HuH-7 (cell line): Measurements from ENCODE around the gene TMEM132D.
A peak's percentile ranks its signal among the peaks of the same experiment; 100 is the strongest.

Experiments used
- DNase-seq: peaks from one replicate; pipeline ENCODE4 v3.0.0; 2011; ENCODE audit warnings: low spot score

TMEM132D gene

DNA sequence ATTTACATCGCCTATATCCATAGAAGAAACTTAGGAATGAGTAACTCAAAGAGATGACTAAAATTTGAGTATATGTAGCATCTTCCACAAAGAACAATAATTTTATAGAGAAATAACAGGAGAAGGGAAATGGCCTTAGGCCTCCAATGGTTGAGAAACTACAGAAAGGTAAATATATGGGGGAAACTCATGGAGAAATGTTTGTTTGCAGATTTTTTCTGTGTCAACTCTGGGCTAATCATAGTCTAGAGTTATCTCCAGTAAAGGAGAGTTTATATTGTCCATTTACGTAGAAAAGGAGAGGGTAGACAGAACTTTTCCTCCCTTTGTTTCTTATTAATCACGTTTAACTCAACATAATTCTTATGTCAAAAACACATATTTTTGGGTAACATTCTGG, 806.4 kb downstream of the TMEM132D start:
- no peak for DNase-seq

DNA sequence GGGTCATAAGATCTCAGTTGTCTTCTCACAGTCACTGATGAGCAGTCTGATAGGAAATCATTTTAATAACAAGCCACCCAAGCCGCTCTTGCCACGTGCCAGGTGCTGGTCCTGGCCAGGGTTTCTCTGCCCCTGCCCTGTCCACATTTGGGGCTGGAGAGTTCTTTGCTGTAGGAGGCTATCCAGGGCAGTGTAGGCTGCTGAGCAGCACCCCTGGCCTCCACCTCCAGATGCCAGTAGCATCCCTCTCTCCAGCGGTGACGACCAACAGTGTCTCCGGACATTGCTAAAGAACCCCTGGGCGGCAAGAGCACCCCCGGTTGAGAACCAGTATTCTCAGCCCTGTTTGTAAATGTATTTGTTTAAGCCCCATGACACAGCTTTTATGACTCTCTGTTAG, 806.9 kb downstream of the TMEM132D start:
- peak; percentile 12 for DNase-seq

DNA sequence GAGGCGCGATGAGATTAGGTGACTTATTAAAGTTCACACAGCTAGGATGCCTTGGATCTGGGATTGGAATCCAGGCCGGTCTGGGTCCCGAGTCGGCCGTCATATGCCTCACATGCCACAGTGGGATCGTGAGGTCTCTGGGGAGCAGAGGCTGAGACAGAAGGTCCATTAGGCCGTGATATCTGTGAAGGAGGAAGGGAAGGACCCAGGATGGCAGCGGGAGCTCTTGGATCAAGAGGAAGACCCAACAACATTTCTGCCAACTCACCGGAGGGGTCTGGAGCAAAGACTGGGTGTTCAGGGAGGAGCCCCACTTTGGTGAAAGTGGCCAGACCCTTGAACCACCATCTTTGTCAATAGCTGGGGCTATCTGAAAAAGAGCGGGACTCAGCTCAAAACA, 807.6 kb downstream of the TMEM132D start:
- DNase-seq, result no peak

DNA sequence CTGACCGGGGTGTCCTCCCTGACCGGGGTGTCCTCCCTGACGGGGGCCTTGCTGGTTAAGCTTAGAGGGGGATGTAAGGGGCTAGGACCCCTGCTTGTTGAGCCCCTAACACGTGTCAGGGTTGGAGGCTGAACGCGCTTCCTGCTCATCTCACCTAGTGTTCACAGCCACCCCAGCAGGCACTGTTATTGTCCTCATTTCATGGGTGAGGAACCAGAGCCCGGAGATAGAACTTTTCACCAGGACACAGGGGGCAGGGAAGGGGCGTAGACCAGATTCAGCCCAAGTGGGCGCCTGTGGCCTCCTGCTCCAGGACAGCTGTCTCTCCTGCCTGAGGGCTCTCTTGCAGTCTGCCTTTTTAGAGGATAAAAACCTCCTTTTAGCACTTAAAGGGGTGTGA, 814.2 kb downstream of the TMEM132D start:
- DNase-seq, result no peak

DNA sequence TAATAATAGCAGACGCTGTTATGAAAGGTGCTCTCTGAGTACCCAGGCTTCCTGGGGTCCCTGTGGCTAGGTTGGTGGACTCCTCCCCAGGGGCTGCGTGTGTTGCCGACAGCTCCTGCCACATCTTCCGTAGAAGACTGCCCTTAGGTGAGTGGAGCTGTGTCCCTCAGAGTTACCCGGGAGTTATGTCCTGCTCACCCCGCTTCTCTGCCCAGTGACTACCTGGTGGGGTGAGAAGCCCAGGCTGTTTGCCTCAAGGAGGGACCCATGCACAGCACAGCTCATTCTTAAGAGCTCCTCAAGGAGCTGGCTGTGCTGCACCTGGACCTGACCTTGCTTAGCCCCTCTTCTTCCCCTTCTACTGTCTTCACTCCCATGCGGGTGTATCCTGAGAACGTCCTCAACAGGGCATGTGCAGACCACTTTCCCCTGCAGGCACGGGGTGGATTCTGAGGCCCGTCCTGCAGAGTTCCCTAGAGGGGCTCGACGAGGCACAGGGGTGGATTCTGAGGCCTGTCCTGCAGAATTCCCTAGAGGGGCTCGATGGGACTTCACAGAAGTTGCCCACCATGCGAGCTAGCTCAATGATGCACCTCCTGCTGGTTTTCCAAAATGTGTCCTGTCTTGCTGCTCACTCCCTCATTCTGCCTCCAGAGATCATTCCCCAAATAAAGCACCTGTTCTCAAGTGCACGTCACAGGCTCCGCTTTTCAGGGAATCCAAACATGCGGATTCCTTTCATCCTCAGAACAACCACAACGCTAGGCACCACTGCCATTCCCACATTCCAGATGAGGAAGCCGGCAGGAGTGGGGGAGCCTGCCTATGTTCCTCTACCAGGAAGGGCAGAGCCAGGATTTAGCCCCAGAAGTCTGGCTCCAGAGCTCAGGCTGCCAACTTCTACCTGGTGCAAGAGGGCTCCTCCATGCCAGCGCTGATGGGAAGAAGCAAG, 818.7 kb downstream of the TMEM132D start:
- DNase-seq, result no peak

DNA sequence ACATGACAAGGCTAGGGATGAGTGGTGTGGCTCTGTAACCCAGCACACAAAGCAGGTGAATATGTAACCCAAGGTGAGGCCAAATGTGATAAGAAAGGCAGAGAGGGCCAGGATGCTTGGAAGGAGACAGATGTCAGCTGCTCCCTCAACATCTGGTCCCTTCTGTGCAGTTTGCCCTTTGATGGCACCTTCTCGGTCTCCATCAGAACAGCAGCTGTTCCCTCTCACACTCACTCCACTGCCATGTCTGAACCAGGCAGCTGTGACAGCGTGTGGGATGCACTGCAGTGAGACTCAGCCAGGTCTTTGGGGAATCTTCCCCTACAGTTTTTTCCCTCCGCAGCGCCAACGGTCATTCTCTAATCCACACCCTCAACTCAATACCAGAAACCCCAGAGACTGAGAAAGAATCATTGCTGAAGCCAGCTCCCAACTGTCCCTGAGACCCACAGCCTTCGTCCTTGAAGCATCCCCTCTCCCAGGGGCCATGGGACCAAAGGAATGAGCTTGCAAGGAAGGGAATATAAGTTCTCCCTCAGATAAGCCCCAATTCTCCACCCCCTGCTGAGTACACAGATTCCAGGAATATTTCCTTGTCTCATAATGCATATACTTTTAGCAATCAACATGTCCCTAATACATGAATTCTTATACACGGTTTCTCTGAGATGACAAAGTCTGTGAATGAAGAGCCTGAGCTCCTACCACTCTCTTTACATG, 820.5 kb downstream of the TMEM132D start:
- DNase-seq, result no peak

DNA sequence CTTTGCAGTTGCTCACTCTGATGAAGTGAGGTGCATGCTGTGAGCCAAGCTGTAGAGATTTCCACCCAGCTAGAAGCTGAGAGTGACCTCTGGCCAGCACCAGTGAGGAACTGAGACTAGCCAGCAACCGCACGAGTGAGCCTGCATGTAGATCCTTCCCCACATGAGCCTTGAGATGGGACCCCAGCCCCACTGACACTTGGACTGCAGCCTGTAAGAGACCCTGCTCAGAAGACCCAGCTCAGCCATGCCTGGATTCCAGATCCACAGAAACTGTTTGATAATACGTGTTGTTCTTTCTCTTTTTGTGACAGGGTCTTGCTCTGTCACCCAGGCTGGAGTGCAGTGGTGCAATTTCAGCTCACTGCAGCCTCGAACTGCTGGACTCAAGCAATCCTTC, 821.4 kb downstream of the TMEM132D start:
- no peak for DNase-seq

DNA sequence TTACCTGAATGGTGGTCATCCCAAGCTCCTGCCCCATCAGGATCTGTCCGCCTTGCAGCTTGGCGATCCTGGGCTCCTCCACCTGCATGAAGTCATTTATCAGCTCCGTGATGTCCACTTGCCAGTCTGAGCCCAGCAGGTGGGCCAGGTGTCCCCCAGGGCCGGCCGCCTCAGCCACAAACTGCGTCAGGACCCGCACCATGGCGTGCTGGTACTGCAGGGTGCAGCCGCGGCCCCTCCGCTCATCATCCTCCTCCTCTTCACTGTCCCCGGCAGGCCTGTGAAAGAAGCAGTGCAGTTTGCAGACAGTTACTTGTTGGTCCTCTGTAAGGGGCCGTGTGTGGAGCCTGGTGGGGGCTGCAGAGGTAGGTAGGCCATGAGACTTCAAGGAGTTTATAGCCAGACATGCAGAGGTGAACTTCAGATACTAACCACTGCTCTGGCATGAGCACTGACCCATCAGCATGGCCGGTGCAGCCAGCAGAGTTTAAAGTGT, 822.0 kb downstream of the TMEM132D start:
- DNase-seq, result no peak

DNA sequence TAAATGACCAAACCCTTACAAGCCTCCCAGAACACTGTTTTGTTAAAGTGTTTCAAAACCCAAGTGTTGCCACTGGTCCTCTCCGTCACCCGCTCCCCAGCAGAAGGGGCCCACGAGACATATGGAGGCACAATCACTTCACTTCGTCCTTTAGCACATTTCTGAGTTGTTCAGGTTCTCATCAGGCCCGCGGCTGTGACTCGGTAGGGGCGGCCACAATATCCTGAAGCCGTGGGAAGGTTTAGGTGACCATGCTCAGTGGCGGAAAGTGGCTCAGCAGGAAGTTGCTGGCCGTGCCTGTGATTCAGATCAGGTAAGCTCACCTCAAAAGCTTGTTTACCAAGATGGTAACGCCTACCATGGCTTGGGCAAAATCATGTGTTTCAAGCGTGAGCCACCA, 823.0 kb downstream of the TMEM132D start:
- DNase-seq, result no peak

DNA sequence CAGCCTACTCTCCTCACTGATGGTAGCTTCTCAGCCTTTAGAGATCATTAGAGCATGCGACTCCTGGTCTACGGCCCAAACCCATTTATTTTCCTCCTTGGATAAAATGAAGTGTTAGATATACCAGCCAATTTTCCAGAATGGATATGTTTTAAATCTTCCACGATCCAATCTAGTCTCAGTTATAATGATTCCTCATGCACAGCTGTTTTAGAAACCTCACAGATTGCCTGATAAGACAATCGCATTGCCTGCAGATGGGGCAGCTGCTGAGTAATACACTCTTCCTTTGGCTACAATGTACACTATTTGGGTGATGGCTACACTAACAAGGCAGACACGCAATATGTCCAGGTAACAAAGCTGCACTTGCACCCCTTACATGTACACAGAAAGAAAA, 823.4 kb downstream of the TMEM132D start:
- no peak for DNase-seq

DNA sequence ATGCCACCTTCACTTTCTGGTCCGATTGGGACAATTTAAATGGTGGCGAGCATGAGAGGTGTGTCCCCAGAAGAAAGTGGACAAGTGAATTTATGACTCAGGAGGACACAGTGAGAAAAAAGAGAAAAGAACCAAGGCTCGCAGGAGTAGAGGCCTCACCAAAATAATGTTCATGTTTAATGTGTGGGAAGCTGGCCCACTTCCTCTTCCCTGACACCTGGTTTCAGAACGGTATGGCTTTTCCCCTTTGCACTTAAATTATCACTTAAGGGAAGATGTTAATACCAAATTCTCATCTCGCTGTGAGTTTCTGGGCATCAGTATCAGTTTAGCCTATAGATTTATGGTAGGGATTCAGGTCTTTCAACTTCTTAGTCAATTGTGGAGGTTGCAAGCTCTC, 824.1 kb downstream of the TMEM132D start:
- DNase-seq, result no peak

DNA sequence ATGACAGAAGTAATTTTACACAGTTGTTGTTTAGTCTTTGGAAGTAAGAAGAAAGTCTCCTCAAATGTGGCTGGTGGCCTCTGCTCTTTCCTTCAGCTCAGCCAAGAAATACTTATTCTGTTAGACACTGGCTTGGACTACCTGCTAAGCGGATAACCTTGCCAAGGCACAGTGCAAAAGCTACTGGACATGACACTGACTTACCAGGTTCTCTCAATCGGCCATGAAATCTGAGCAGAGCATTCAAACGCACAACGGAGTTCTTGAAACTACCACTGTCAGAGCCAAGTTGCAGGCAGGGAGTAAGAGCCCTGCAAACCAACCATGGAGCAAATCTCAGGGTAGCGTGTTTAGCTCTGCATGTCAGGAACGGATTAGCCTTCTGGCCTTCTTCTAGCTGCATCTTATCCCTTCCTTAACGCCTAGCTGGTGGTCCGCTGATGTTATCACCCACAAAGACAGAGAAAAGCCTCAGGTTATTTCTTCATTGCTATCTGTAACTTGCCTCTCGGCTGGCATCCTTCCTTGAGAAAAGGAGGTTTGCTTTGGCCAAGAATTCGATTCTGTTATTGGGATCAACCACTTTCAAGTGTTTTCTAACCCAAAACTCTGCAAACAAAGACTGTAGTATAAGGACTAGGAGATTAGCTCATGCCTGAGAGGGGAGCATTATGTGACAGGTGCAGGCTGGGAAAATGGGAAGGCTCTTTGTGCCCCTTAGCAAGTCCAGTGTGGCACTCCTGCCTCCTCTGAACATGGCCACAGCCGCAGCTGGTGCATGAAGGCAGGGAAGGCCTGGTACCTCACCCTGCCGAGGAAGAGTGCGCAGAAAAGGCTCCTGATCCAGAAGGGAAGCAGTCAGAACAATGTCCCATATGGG, 827.1 kb downstream of the TMEM132D start:
- DNase-seq, result no peak

DNA sequence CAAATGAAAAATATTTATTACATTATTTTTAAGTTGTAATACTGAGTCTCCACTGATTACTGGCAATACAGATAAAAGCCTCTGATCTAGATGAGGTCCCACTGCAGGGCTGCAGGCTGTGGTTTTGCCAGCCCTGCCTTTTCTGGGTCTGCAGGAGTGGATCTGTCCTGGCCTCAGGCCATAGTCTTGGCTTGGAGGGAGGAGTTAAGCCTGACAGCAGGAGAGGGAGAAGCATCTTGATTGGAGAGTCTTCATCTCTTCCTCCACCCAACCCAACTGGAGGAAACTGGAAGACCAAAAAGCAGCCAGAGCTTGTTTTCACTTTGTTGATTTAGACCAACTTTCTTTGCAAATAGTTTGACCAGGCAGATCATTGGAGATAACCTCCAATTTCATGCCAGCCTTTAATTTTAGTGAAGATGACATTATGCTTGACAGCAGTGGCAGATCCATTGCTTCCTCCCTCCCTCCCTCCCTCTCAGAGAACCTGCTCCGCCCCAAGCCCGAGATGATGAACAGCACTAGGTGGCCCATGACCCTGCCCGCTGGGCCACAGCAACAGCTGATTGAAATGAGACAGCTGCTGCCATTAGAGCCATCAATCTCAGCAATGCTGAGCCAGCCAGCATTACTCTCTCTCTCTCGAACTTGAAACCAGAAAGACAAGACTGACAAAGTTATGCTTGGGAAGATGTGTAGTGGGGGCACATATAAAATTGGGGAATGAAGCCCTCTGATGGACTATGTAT, 828.2 kb downstream of the TMEM132D start:
- DNase-seq, result no peak

DNA sequence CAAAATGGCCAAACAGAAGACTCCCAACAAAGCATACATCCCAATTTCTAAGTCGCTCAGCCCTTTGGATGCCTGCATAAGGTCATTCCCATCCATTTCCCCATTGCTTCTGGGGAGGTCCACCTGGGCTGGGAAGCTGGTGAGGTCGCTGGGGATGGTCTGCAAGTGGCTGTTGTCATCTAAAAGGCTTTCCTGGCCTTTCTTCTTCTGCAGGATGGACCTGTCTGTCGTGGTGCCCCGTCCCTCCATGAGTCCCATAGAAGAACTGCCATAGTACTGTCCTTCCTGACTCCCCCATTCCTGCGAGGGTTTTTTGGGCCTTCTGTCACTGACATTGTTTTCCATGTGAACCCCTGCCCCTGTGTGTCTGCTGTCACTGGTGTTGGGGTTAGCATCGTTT, 829.4 kb downstream of the TMEM132D start:
- DNase-seq, result no peak

DNA sequence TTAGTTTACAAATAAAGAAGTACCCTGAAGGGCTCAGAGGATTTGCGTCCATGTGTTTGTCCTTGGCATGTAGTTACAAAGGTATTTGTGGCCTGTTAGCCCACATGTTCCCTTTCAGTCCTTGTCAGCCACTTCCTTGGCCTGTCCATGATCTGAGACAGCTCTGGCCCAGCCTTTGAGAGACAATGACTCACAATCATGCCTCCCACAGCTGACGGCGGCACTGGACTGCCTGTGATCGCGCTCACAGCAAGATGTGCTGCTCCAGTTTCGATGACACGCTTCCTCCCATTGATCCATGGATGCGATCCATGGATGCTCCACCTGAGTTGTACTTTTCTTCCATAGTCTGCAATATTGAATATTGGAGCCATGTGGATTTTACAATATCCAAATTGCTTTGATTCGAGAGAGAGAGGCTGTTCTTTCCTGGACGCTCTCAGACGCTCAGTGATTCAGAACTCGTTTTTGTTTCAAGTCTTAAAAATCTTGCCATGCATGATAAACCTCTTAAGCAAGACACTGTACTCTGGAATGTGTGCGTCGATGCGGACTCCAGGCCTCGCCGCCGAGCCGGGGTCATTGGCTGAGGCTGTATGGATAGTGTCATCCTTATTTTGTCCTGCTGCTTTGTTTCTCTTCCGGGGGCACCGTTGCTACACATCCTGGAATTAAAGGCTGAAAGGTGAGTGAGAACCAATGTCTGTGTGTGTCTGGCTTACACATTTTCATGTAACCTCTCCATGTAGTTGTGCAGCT, 830.5 kb downstream of the TMEM132D start:
- no peak for DNase-seq

DNA sequence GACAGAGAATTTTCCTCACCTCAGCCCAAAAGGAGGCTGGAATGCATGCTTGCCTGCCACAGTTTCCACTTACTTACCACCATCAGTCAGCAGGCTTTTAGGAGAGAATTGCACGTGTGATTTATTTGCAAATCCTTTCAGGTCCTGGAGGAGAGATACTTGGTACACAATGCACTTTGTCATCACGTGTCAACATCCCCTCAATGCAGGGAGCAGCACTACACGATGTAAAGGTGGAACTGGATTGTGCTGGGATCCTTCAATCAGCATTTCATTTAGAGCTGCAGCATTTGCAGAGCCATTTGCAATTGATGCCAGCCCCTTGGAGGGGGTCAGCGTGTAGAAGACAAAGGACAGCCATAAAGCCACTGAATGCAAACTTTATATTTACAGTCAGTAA, 832.5 kb downstream of the TMEM132D start:
- no peak for DNase-seq

DNA sequence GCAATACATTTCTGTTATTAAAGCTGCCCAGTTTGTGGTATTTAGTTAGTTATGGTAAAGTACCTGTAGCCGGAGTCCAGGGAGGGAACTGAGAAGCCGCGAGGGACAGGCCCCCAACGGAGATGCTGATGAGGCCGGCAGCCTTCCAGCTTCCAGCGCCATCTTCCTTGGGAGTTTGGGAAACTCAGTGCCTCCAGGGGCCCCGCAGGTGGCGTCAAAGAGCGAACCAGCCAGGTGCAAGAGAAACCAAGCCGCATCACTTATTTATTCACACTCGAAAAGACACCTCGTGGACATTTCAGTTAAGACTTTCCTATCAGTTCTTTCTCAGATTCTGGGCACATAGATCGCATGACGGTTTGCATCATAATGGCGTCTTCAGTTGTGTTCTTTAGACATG, 833.9 kb downstream of the TMEM132D start:
- DNase-seq, result no peak

DNA sequence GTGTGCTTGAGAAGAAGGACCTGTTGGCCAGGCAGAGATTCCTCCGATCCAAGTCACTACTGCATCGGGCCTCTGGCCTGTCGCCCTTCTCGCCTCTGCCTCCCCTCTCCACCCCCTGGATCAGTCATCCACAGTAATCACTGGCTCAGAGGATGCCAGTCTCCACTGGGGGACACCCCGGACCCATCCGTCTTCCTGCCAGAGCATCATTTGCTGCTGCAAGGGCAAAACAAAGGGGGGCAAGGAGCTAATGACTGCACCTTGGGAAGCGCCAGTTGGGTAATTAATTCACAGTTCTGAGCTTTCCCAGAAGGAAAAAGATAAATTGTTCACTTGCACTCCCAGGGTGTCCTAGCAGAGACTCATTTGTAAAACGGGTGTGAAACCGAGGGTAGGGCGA, 835.1 kb downstream of the TMEM132D start:
- no peak for DNase-seq

DNA sequence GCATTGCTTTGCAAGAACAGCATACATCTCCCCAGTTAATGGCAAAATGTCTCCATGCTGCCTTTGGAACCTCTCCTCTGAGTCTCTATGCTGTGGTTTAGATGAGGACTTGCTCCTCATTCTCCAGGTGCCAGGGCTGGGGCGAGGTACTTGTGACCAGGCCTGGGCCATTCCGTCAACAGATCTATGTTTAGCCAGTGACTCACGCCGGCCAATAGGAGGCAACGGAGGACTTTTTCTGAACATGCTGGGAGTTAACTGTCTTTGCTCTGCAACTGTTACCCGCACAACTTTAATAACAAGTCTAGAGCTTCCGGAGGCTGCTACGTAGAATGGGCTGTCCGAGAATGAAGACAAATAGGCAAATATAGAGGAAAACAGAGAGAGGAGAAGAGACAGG, 836.3 kb downstream of the TMEM132D start:
- DNase-seq, result no peak

DNA sequence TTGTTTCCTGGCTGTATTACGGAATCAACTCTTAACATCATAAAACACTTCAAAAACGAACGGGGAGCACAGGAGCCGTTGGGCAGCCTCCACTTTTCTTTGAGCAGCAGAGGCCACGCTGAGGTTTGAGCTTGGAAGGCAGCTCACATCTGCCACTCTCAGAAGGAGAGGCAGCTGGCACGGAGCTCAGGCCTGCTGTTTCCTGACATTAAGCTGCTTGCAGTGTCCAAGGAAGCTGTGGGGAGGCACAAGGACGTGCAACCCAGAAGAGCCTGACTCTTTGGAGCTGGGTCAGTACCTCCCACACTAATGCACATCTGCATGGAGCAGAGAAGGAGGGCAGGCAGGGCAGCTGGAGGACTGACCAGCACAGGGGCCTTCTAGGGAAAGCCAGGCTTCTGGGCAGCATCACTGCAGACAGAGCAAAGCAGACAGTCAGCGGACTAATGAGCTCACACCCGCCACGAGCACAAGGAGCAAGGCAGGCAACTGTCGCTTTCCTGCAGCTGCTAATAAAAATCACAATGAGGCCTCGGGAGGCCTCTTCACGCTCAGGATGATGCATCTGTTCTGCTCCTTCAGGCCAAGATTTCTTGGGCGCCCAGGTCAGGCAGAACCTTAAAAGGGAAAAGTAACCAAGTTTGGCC, 839.5 kb downstream of the TMEM132D start:
- DNase-seq, result no peak
